ENCODE results near the gene ODC1.

ODC1 gene

GRCh38 chr2:10478916-10479315, 30.8 kb upstream of the ODC1 start:
- DNase-seq (ENCODE audit: low spot score) = no peak
- CTCF ChIA-PET = no interaction called here
- TF ChIP-seq CTCF (conservative IDR thresholded peaks at IDR 0.05; ENCODE audit: low read depth) = no peak
- no peak overlapping the region for H3K27ac ChIP-seq
- POLR2A ChIA-PET (ENCODE audit: low non-redundant PET) = no interaction called here

- CTCF ChIA-PET = no interaction called here
- H3K27ac ChIP-seq = no peak overlapping the region
- no peak for TF ChIP-seq CTCF (conservative IDR thresholded peaks at IDR 0.05; ENCODE audit: low read depth)
- DNase-seq (ENCODE audit: low spot score) = no peak
- POLR2A ChIA-PET (ENCODE audit: low non-redundant PET) = no interaction called here
Observed at GRCh38 chr2:10478298-10478625, 30.1 kb upstream of the ODC1 start.

GRCh38 chr2:10477443-10478297, 29.5 kb upstream of the ODC1 start:
- CTCF ChIA-PET = no interaction called here
- H3K27ac ChIP-seq = no peak overlapping the region
- TF ChIP-seq CTCF (conservative IDR thresholded peaks at IDR 0.05; ENCODE audit: low read depth) = no peak
- DNase-seq (ENCODE audit: low spot score) = no peak
- POLR2A ChIA-PET (ENCODE audit: low non-redundant PET) = no interaction called here

GRCh38 chr2:10476723-10477442, 28.8 kb upstream of the ODC1 start:
- ChIA-PET CTCF (interaction anchor here (0.7 kb wide), 1 partner anchor 76 kb away, joined by 6 read pairs; no protein-coding TSS in a partner anchor), POLR2A (ENCODE audit: low non-redundant PET) (no interaction called here)
- no peak overlapping the region for H3K27ac ChIP-seq
- no peak for DNase-seq (ENCODE audit: low spot score)
- no peak for TF ChIP-seq CTCF (conservative IDR thresholded peaks at IDR 0.05; ENCODE audit: low read depth)

- no peak for TF ChIP-seq CTCF (conservative IDR thresholded peaks at IDR 0.05; ENCODE audit: low read depth)
- CTCF ChIA-PET = no interaction called here
- no peak for DNase-seq (ENCODE audit: low spot score)
- POLR2A ChIA-PET (ENCODE audit: low non-redundant PET) = no interaction called here
- H3K27ac ChIP-seq = no peak overlapping the region
Observed at GRCh38 chr2:10475811-10476660, 27.9 kb upstream of the ODC1 start.

- no peak overlapping the region for H3K27ac ChIP-seq
- CTCF ChIA-PET = no interaction called here
- POLR2A ChIA-PET (ENCODE audit: low non-redundant PET) = no interaction called here
- DNase-seq (ENCODE audit: low spot score) = no peak
- no peak for TF ChIP-seq CTCF (conservative IDR thresholded peaks at IDR 0.05; ENCODE audit: low read depth)
Observed at GRCh38 chr2:10475221-10475722, 27.1 kb upstream of the ODC1 start.
